ENCODE data around the gene CDH4.

DNA sequence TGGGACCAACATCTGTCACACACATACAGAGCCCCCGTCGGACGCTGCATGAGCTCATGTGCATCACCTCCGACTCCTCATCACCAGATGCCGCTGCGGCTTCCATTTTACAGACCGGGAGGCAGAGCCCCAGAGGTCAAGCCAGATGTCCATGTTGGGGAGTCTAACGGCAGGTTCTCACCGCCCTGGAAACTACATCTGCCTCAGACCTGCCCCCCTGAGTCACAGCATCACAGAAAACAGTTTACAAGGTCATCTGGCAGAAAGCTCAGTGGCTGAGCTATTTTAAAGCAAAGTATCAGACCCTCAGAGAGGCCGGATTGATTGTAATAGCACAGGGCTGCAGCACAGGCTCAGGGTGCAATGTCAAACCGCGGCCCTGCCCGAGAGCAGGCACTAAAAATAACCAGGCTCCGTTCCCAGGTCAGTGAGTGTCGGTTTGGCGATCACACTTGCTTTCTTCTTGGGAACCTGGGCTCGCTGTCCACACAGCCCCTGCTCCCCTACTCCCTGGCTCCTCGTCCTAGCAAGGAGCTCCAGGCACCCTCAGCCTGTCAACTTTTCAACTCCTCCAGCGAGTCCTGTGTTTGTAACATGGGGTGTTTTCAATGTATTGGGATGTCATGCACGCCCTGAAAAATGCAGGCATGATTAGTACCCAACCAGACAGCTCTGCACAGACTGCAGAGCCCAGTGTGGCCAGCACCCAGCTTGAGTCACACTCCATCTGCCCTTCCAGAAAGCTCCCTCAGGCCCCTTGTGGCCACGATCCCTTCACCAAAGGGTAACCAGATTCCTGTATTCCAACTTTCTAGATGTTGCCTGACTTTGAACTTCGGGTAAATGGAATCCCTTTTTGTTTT, 264.5 kb downstream of the CDH4 start:
- TF ChIP-seq, protein P1, sequence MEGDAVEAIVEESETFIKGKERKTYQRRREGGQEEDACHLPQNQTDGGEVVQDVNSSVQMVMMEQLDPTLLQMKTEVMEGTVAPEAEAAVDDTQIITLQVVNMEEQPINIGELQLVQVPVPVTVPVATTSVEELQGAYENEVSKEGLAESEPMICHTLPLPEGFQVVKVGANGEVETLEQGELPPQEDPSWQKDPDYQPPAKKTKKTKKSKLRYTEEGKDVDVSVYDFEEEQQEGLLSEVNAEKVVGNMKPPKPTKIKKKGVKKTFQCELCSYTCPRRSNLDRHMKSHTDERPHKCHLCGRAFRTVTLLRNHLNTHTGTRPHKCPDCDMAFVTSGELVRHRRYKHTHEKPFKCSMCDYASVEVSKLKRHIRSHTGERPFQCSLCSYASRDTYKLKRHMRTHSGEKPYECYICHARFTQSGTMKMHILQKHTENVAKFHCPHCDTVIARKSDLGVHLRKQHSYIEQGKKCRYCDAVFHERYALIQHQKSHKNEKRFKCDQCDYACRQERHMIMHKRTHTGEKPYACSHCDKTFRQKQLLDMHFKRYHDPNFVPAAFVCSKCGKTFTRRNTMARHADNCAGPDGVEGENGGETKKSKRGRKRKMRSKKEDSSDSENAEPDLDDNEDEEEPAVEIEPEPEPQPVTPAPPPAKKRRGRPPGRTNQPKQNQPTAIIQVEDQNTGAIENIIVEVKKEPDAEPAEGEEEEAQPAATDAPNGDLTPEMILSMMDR (IDR thresholded peaks at IDR 0.05; ENCODE audit: insufficient read depth, low read length), result no peak
- TF ChIP-seq POLR2AphosphoS5 (IDR thresholded peaks at IDR 0.05; ENCODE audit: low read depth) (no peak), GABPA (IDR thresholded peaks at IDR 0.05; ENCODE audit: low read depth) (no peak)
